ENCODE data around the gene CHST12. TPM values are rescaled to one million over a fixed set of nuclear protein-coding genes. Genes with fewer than 3 reads are reported as not detected.
"Not testable (repeated sequence)": the region's sequence is repeated elsewhere in the genome, so short reads cannot be mapped to it uniquely, and the experiment has no call there.

CHST12 gene
- total RNA-seq, 2 donors from 2014 or later = 8.7 to 8.8 TPM

- no peak overlapping the region for H3K27ac ChIP-seq
- H3K27me3 ChIP-seq = no peaks in the 10 kb centered on the region
- no peaks in the 10 kb centered on the region for H3K4me1 ChIP-seq
- TF ChIP-seq CTCF (IDR thresholded peaks at IDR 0.05) = no peak
- no peaks in the 10 kb centered on the region for H3K36me3 ChIP-seq
- no peak overlapping the region for H3K9ac ChIP-seq (ENCODE audit: low read depth in 2 of 2, low read length in 2 of 2)
- DNase-seq = no peak
- H3K4me3 ChIP-seq = no peak overlapping the region
- intact Hi-C loops (cut with DNase I) = no loop called here
- no peaks in the 10 kb centered on the region for H3K9me3 ChIP-seq
Observed at GRCh38 chr7:2462731-2463130, 59.3 kb downstream of the CHST12 start.

GRCh38 chr7:2465928-2466327, 62.5 kb downstream of the CHST12 start:
- no peak for TF ChIP-seq CTCF (IDR thresholded peaks at IDR 0.05)
- H3K4me3 ChIP-seq = no peak overlapping the region
- intact Hi-C loops (cut with DNase I) = no loop called here
- no peak overlapping the region for H3K27ac ChIP-seq
- no peak for DNase-seq
- no peaks in the 10 kb centered on the region for H3K27me3 ChIP-seq
- no peaks in the 10 kb centered on the region for H3K9me3 ChIP-seq
- no peaks in the 10 kb centered on the region for H3K36me3 ChIP-seq
- H3K4me1 ChIP-seq = no peaks in the 10 kb centered on the region
- no peak overlapping the region for H3K9ac ChIP-seq (ENCODE audit: low read depth in 2 of 2, low read length in 2 of 2)

GRCh38 chr7:2466675-2467074, 63.3 kb downstream of the CHST12 start:
- Histone ChIP-seq H3K4me1 (no peaks in the 10 kb centered on the region), H3K27me3 (no peaks in the 10 kb centered on the region), H3K9ac (ENCODE audit: low read depth in 2 of 2, low read length in 2 of 2) (no peak overlapping the region), H3K4me3 (no peak overlapping the region), H3K36me3 (no peaks in the 10 kb centered on the region), H3K27ac (no peak overlapping the region), H3K9me3 (no peaks in the 10 kb centered on the region)
- TF ChIP-seq CTCF (IDR thresholded peaks at IDR 0.05) = no peak
- intact Hi-C loops (cut with DNase I) = no loop called here
- DNase-seq = no peak

DNA sequence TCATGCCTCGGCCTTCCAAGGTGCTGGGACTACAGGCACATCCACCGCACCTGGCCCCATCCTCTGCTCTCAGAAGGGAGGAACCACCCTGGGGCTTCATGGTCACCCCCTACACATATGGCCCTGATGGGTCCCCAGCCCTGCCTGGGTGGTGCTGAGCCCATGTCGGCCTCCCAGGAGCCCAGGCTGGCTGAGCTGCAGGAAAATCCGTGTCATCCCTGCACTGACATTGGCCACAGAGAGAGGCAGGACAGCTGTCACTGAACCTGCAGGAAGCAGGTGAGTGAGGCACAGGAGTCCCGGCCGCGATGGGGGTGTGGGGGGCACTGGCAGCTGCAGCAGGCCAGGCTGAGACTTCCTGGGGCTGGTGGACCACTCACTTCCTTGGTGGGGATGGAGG, 64.8 kb downstream of the CHST12 start:
- intact Hi-C loops (cut with DNase I) = no loop called here
- Histone ChIP-seq H3K9ac (ENCODE audit: low read depth in 2 of 2, low read length in 2 of 2) (no peak overlapping the region), H3K27me3 (no peaks in the 10 kb centered on the region), H3K36me3 (no peaks in the 10 kb centered on the region), H3K4me1 (no peaks in the 10 kb centered on the region), H3K27ac (no peak overlapping the region), H3K9me3 (no peaks in the 10 kb centered on the region), H3K4me3 (no peak overlapping the region)
- TF ChIP-seq CTCF (IDR thresholded peaks at IDR 0.05) = no peak
- no peak for DNase-seq

GRCh38 chr7:2469460-2470203, 66.2 kb downstream of the CHST12 start:
- H3K27me3 ChIP-seq; H3K36me3 ChIP-seq; H3K9ac ChIP-seq (ENCODE audit: low read depth in 2 of 2, low read length in 2 of 2); H3K4me3 ChIP-seq; H3K4me1 ChIP-seq; H3K27ac ChIP-seq; DNase-seq; H3K9me3 ChIP-seq; intact Hi-C loops (cut with DNase I): not testable (repeated sequence)

- no peak for TF ChIP-seq CTCF (IDR thresholded peaks at IDR 0.05)
- no peak overlapping the region for H3K4me3 ChIP-seq
- H3K27me3 ChIP-seq = no peaks in the 10 kb centered on the region
- no peaks in the 10 kb centered on the region for H3K9me3 ChIP-seq
- no peaks in the 10 kb centered on the region for H3K4me1 ChIP-seq
- H3K27ac ChIP-seq = no peak overlapping the region
- intact Hi-C loops (cut with DNase I) = no loop called here
- no peak for DNase-seq
- no peak overlapping the region for H3K9ac ChIP-seq (ENCODE audit: low read depth in 2 of 2, low read length in 2 of 2)
- H3K36me3 ChIP-seq = no peaks in the 10 kb centered on the region
Observed at GRCh38 chr7:2470204-2471021, 67.0 kb downstream of the CHST12 start.

Data from colonic mucosa (tissue), 4 donors.